T-helper 1 cell treated with Interleukin-12 subunit alpha and Interleukin-12 subunit beta and Interleukin-4 antibody, amounts not matched to agents 30 ng/mL and 1 ng/mL, for 36 hours (primary cell): Measurements from ENCODE around the gene HERC2. TPM values are rescaled to one million over a fixed set of nuclear protein-coding genes. Genes with fewer than 3 reads are reported as not detected.
"Not testable (repeated sequence)": the region's sequence is repeated elsewhere in the genome, so short reads cannot be mapped to it uniquely, and the experiment has no call there.

ENCODE experiments used
- intact Hi-C: fragments of 100-400 bp; cut with micrococcal nuclease; formaldehyde crosslinking; loops from one replicate; pipeline ENCODE4 v1.15.1; 2024
- total RNA-seq: library from RNA; stranded (reverse); gene quantifications from 2 replicates; pipeline ENCODE4 v1.2.3, GENCODE V29; 2022

Gene HERC2
- total RNA-seq, 1 donor from 2014 or later, result 48.9 TPM

- intact Hi-C loops, result not testable (repeated sequence)
Observed at GRCh38 chr15:28136236-28136904, 185.6 kb downstream of the HERC2 start.

GRCh38 chr15:28133281-28133680, 188.7 kb downstream of the HERC2 start:
- intact Hi-C loops, result no loop called here

DNA sequence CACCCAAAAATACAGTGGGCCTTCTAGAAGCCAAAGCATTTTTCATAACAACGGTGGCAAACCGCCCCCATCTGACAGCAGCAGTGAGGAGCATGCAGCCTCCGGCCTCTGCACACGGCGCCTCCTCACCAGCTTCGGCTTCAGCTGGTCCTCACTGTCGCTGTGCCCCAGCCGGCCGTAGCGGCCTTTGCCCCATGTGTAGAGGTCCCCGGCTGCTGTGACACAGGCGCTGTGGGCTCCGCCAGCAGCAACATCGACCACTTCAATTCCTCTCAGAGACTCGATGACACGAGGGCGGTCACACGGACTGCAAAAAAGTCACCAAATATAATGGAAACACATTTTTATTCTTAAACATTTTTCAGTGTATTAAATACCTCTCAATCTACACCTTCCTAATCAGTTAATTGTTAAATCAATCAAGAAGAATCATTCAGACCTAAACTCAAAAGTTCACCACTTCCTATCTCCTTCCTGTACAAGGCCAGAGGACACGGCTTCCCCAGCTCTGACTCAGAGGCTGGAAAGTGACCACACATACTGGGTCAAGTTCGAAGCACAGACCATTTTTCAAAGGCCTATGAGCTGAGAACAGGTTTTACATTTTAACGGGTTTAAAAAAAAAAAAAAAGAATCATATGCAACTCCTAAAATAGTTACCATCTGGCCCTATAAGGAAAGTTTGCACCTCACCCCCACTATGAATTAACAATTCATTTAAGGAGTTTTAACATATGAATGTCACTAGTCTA, 189.3 kb downstream of the HERC2 start:
- intact Hi-C loops, result no loop called here

DNA sequence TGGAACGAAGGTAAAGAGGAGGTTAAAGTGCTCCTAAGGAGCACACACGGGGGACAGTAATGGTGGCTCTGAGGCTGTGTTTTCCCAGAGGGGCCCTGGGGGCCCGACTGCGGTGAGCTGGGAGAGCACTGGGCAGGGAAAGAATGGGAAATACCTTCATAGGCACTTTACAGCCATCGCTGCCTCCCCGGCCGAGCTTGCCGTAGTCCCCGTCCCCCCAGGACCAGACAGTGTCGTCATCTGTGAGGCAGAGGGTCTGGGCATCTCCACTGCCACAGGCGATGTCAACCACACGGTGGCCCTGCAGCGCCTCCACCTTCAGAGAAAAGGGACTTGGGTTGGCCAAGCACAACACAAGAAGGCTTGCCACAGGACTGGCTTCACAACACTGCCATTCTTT, 190.0 kb downstream of the HERC2 start:
- intact Hi-C loops, result no loop called here

- intact Hi-C loops, result no loop called here
Observed at GRCh38 chr15:28131400-28131799, 190.6 kb downstream of the HERC2 start.

GRCh38 chr15:28130651-28131050, 191.3 kb downstream of the HERC2 start:
- intact Hi-C loops, result no loop called here

GRCh38 chr15:28129231-28129848, 192.6 kb downstream of the HERC2 start:
- intact Hi-C loops, result loop anchor here (10.0 kb wide), 1 partner anchor 845 kb away; no protein-coding TSS in a partner anchor

GRCh38 chr15:28128031-28128430, 193.9 kb downstream of the HERC2 start:
- intact Hi-C loops, result loop anchor here (10.0 kb wide), 1 partner anchor 847 kb away; no protein-coding TSS in a partner anchor

DNA sequence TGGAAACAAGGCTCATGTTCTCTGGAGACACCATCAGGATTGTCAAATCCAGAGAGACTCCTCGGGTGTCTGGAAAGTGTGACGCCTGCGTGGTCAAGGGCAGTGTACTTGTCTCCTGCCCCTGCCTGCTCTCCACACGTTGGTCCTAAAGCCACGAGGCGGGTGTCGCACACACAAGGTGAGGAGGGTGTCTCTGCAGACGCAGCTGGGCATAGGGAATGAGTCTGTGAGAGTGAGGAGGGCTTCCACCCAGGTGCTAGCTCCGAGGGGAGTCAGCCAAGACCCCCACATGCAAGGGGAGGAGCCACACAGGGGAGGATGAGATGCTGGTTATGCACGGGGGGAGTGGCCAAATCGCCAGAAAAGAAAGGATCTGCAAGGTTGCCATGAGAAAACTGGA, 194.9 kb downstream of the HERC2 start:
- intact Hi-C loops, result loop anchor here (2.0 to 10.0 kb wide), 2 partner anchors 100 to 848 kb away; no protein-coding TSS in a partner anchor

DNA sequence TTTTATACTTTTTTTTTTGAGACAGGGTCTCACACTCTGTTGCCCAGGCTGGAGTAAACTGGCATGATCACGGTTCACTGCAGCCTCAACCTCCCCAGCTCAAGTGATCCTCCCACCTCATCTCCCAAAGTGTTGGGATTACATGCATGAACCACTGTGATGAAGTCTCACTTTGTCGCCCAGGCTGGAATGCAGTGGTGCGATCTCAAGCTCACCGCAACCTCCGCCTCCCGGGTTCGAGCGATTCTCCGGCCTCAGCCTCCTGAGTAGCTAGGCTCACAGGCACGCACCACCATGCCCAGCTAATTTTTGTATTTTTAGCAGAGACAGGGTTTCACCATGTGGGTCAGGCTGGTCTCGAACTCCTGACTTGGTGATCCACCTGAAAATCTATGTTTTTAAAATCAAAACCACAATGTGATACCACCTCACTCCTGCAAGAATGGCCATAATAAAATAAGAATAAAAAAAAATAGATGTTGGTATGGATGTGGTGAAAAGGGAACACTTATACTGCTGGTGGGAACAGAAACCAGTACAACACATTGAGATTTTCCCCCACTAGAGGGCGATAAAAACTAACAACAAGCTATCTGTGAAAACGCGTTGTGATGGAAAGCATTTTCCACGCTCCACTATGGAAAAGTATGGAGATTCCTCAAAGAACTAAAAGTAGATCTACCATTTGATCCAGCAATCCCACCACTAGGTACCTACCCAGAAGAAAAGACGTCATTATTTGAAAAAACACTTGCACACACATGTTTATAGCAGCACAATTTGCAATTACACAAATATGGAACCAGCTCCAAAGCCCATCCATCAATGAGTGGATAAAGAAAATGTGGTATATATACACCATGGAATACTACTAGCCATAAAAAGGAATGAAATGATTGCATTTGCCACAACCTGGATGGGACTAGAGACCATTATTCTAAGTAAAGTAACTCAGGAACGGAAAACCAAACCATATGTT, 196.0 kb downstream of the HERC2 start:
- intact Hi-C loops, result loop anchor here (2.0 to 10.0 kb wide), 2 partner anchors 101 to 849 kb away; no protein-coding TSS in a partner anchor

DNA sequence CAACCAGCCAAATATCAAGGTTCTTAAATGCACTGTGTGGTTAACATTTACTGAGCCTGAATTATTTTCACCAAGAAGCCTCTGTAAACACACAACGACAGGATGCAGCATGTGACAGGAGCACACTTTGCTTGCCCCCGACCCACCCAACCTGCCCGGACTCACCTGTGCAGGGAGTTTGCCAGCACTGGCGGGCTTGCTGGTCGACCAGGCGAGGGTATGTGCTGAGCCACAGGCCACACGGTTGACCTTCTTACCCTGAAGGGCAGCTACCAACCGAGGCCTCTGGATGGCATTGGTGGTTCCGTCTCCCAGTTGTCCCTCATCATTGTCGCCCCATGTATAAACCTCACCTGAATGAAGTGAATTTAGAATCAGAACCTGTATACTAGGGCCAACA, 197.1 kb downstream of the HERC2 start:
- intact Hi-C loops, result loop anchor here (5.0 to 10.0 kb wide), 2 partner anchors 850 to 1238 kb away; no protein-coding TSS in a partner anchor

DNA sequence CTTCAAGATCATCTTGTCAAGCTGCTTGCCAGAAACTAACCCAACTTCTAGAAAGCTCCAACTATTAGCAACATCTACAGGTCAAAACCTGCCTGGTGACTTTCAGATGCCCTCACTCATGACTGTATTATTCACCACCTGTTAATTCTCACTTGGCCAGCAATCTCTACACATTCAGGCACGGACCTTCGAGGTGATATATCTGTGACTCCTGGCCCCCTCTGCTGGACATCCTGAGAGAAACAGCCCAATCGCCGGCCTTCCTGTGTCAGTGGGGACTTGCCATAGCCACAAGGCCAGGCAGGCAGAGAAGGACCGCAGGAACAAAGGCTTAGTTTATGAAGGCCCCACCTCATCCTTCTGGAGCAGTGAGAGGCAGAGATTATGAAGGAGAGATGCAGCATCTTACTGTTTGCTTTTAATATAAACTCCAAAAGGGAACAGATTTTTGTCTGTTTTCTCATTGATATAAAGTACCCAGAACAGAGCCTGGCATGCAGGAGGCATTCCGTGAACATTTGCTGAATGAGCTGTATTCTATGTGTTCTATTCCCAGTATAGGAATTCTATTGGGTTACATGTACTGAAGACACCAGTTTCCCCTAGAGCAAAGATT, 198.5 kb downstream of the HERC2 start:
- intact Hi-C loops, result loop anchor here (1.0 to 10.0 kb wide), 5 partner anchors 12 to 1236 kb away; no protein-coding TSS in a partner anchor

- intact Hi-C loops, result loop anchor here (2.0 to 10.0 kb wide), 3 partner anchors 15 to 1235 kb away; no protein-coding TSS in a partner anchor
Observed at GRCh38 chr15:28122038-28122949, 199.7 kb downstream of the HERC2 start.

GRCh38 chr15:28121577-28121976, 200.4 kb downstream of the HERC2 start:
- intact Hi-C loops, result loop anchor here (5.0 to 10.0 kb wide), 2 partner anchors 853 to 1234 kb away; no protein-coding TSS in a partner anchor

DNA sequence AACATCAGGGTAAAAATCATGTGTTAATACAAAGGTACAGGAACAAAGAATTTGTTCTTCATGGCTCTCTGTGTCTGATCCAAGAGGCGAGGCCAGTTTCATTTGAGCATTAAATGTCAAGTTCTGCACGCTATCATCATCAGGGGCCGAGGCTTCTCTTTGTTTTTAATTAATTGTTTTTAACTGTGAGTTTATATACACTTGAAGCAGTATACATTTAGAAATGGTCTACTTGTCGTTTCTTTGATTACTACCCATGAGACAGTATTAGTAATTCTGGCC, 201.7 kb downstream of the HERC2 start:
- intact Hi-C loops, result loop anchor here (5.0 to 10.0 kb wide), 2 partner anchors 855 to 1233 kb away; no protein-coding TSS in a partner anchor

- intact Hi-C loops, result no loop called here
Observed at GRCh38 chr15:28118531-28118930, 203.4 kb downstream of the HERC2 start.

GRCh38 chr15:28118083-28118482, 203.9 kb downstream of the HERC2 start:
- intact Hi-C loops, result no loop called here

GRCh38 chr15:28117432-28117990, 204.5 kb downstream of the HERC2 start:
- intact Hi-C loops, result no loop called here
